ENCODE results near the gene SH3GL2.

- TF ChIP-seq, protein P1, sequence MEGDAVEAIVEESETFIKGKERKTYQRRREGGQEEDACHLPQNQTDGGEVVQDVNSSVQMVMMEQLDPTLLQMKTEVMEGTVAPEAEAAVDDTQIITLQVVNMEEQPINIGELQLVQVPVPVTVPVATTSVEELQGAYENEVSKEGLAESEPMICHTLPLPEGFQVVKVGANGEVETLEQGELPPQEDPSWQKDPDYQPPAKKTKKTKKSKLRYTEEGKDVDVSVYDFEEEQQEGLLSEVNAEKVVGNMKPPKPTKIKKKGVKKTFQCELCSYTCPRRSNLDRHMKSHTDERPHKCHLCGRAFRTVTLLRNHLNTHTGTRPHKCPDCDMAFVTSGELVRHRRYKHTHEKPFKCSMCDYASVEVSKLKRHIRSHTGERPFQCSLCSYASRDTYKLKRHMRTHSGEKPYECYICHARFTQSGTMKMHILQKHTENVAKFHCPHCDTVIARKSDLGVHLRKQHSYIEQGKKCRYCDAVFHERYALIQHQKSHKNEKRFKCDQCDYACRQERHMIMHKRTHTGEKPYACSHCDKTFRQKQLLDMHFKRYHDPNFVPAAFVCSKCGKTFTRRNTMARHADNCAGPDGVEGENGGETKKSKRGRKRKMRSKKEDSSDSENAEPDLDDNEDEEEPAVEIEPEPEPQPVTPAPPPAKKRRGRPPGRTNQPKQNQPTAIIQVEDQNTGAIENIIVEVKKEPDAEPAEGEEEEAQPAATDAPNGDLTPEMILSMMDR (IDR thresholded peaks at IDR 0.05): no peak
- no peak for TF ChIP-seq POLR2A (IDR thresholded peaks at IDR 0.05)
Observed at GRCh38 chr9:17630531-17630949, 51.7 kb downstream of the SH3GL2 start.

All from heart left ventricle (tissue), 13 donors.